HEK293 (cell line): Measurements from ENCODE around the gene ZSCAN25.
"Not testable (repeated sequence)": the region's sequence is repeated elsewhere in the genome, so short reads cannot be mapped to it uniquely, and the experiment has no call there.

Experiments used
- CTCF ChIA-PET: fragments of 350-600 bp; formaldehyde crosslinking; extraction: SDS; loops from one replicate; lab custom pipeline; 2021; ENCODE audit warnings: antibody characterized with exemption; lab: Yijun Ruan, JAX
- POLR2A ChIA-PET: fragments of 300-600 bp; formaldehyde crosslinking; extraction: SDS; loops from one replicate; lab custom pipeline; 2020; ENCODE audit warnings: antibody characterized with exemption, inconsistent platforms; lab: Yijun Ruan, JAX
- H3K27ac ChIP-seq: fragments of 200-500 bp; sonication (Bioruptor generic); 2 replicates; pipeline ENCODE4 v1.5.1; 2014; ENCODE audit warnings: low read depth, low read length, control low read depth, inconsistent platforms; ENCODE audit errors: extremely low read depth
- H3K36me3 ChIP-seq, 2 experiments: fragments of 200-500 bp in 1 of 2; sonication (Bioruptor generic) in 1 of 2; 1 replicate in 1 of 2; 2 replicates in 1 of 2; pipeline ENCODE4 v1.5.1; 2014 to 2017; ENCODE audit warnings: inconsistent platforms in 2 of 2, low read length in 2 of 2; ENCODE audit not compliant: control insufficient read depth in 2 of 2, insufficient read depth in 1 of 2
- H3K4me1 ChIP-seq: fragments of 200-500 bp; sonication (Bioruptor generic); 2 replicates; pipeline ENCODE4 v1.5.1; 2014; ENCODE audit warnings: mild to moderate bottlenecking, low read length, inconsistent platforms; ENCODE audit not compliant: control insufficient read depth, insufficient read depth
- H3K4me3 ChIP-seq: 2 replicates; pipeline ENCODE4 v1.5.1; 2011; ENCODE audit warnings: low read depth, mild to moderate bottlenecking, control low read depth, low read length, moderate library complexity
- H3K9me3 ChIP-seq: fragments of 200-500 bp; sonication (Bioruptor generic); 2 replicates; pipeline ENCODE4 v1.5.1; 2014; ENCODE audit warnings: low read depth, low read length, inconsistent platforms; ENCODE audit not compliant: control insufficient read depth, insufficient read depth
- ATF2 ChIP-seq: fragments of 450-650 bp; formaldehyde crosslinking; IDR thresholded peaks from 2 replicates; pipeline ENCODE4 v1.5.1; 2016; ENCODE audit warnings: missing biosample characterization, missing genetic modification characterization, low read depth
- CTCF ChIP-seq: fragments of 450-650 bp; formaldehyde crosslinking; IDR thresholded peaks from 2 replicates; pipeline ENCODE4 v1.5.1; 2016; ENCODE audit warnings: missing biosample characterization, missing genetic modification characterization
- FEZF1 ChIP-seq: fragments of 450-650 bp; formaldehyde crosslinking; IDR thresholded peaks from 2 replicates; pipeline ENCODE4 v1.5.1; 2016; ENCODE audit warnings: missing biosample characterization, missing genetic modification characterization
- KLF1 ChIP-seq: fragments of 450-650 bp; formaldehyde crosslinking; IDR thresholded peaks from 2 replicates; pipeline ENCODE4 v1.5.1; 2016; ENCODE audit warnings: missing biosample characterization, missing genetic modification characterization
- SCRT1 ChIP-seq: fragments of 450-650 bp; formaldehyde crosslinking; IDR thresholded peaks from 2 replicates; pipeline ENCODE4 v1.5.1; 2016; ENCODE audit warnings: missing biosample characterization, missing genetic modification characterization, borderline replicate concordance
- SCRT2 ChIP-seq: fragments of 450-650 bp; formaldehyde crosslinking; IDR thresholded peaks from 2 replicates; pipeline ENCODE4 v1.5.1; 2016; ENCODE audit warnings: missing biosample characterization, missing genetic modification characterization
- ZNF266 ChIP-seq: fragments of 450-650 bp; formaldehyde crosslinking; IDR thresholded peaks from 2 replicates; pipeline ENCODE4 v1.5.1; 2016; ENCODE audit warnings: missing biosample characterization, missing genetic modification characterization, low read depth
- ZNF292 ChIP-seq: fragments of 450-650 bp; formaldehyde crosslinking; IDR thresholded peaks from 2 replicates; pipeline ENCODE4 v1.5.1; 2016; ENCODE audit warnings: low read depth, missing biosample characterization, missing genetic modification characterization, borderline replicate concordance
- ZNF404 ChIP-seq: fragments of 450-650 bp; formaldehyde crosslinking; IDR thresholded peaks from 2 replicates; pipeline ENCODE4 v1.5.1; 2017; ENCODE audit warnings: missing biosample characterization, missing genetic modification characterization
- ZNF426 ChIP-seq: fragments of 450-650 bp; formaldehyde crosslinking; IDR thresholded peaks from 2 replicates; pipeline ENCODE4 v1.5.1; 2017; ENCODE audit warnings: missing biosample characterization, missing genetic modification characterization, mild to moderate bottlenecking, inconsistent platforms, moderate library complexity
- ZNF596 ChIP-seq: fragments of 450-650 bp; IDR thresholded peaks from 2 replicates; pipeline ENCODE4 v1.5.0; 2018; ENCODE audit warnings: missing biosample characterization, mild to moderate bottlenecking, missing genetic modification characterization, moderate library complexity
- ZNF624 ChIP-seq: fragments of 450-650 bp; formaldehyde crosslinking; IDR thresholded peaks from 2 replicates; pipeline ENCODE4 v1.5.1; 2017; ENCODE audit warnings: missing biosample characterization, missing genetic modification characterization
- ZNF658 ChIP-seq: fragments of 450-650 bp; formaldehyde crosslinking; IDR thresholded peaks from 2 replicates; pipeline ENCODE4; 2016; ENCODE audit warnings: missing biosample characterization, missing genetic modification characterization
- ZNF747 ChIP-seq: fragments of 450-650 bp; formaldehyde crosslinking; IDR thresholded peaks from 2 replicates; pipeline ENCODE4 v1.5.1; 2016; ENCODE audit warnings: missing biosample characterization, missing genetic modification characterization
- ZNF768 ChIP-seq: fragments of 450-650 bp; formaldehyde crosslinking; IDR thresholded peaks from 2 replicates; pipeline ENCODE4 v1.5.1; 2018; ENCODE audit warnings: missing biosample characterization, mild to moderate bottlenecking, missing genetic modification characterization

Gene ZSCAN25

GRCh38 chr7:99653269-99653668 is 36.5 kb downstream of the ZSCAN25 start (continued):
- TF ChIP-seq ZNF426 (tag by site-specific recombination) (peak; percentile 69), ZNF266 (peak; percentile 45; the same call in 1 of the 2 replicates), ZNF404 (tag by site-specific recombination) (0 out of 2 replicates have a peak, but pooled peaks have one; percentile 5)

- TF ChIP-seq CTCF (tag by site-specific recombination), result no peak
- no peak for TF ChIP-seq ZNF768
- no peak for TF ChIP-seq ZNF658 (tag by site-specific recombination)
- no peak for TF ChIP-seq ZNF596 (tag by site-specific recombination)
- no peak for TF ChIP-seq FEZF1
- TF ChIP-seq ZNF624 (tag by site-specific recombination), result no peak
- TF ChIP-seq ZNF747 (tag by site-specific recombination), result no peak
These were observed 37.0 kb downstream of the ZSCAN25 start for GRCh38 chr7:99653754-99654153.

GRCh38 chr7:99654626-99655025 is 37.9 kb downstream of the ZSCAN25 start:
- POLR2A ChIA-PET, H3K36me3 ChIP-seq, H3K9me3 ChIP-seq, H3K4me3 ChIP-seq, H3K4me1 ChIP-seq, CTCF ChIA-PET, H3K27ac ChIP-seq: not testable (repeated sequence)
- TF ChIP-seq SCRT2 (tag by site-specific recombination), result peak; percentile 84
- TF ChIP-seq SCRT1, result peak; percentile 79

More at GRCh38 chr7:99653754-99654153, 37.0 kb downstream of the ZSCAN25 start:
- ChIA-PET CTCF (no interaction called here), POLR2A (no interaction called here)
- Histone ChIP-seq H3K9me3 (no peaks in the 10 kb centered on the region), H3K4me3 (no peak overlapping the region), H3K36me3 (no peaks in the 10 kb centered on the region), H3K4me1 (no peaks in the 10 kb centered on the region), H3K27ac (no peak overlapping the region)

GRCh38 chr7:99657879-99658278 is 41.1 kb downstream of the ZSCAN25 start:
- H3K36me3 ChIP-seq, result peaks cover 0 to 19% of the 10 kb centered on the region in 2 experiments; a peak in 1 of 3 replicates
- POLR2A ChIA-PET, H3K27ac ChIP-seq, H3K4me3 ChIP-seq, H3K9me3 ChIP-seq, H3K4me1 ChIP-seq: not testable (repeated sequence)
- CTCF ChIA-PET, result interaction anchor here (0.7 kb wide), 1 partner anchor 1537 kb away, joined by 4 read pairs; no protein-coding TSS in a partner anchor

- Histone ChIP-seq H3K4me3 (no peak overlapping the region), H3K9me3 (no peaks in the 10 kb centered on the region), H3K4me1 (no peaks in the 10 kb centered on the region), H3K27ac (no peak overlapping the region), H3K36me3 (peaks cover 0 to 37% of the 10 kb centered on the region in 2 experiments; a peak in 1 of 3 replicates)
- CTCF ChIA-PET, result no interaction called here
- no peak for TF ChIP-seq ATF2 (tag by site-specific recombination)
- no peak for TF ChIP-seq KLF1 (tag by site-specific recombination)
- TF ChIP-seq ZNF596 (tag by site-specific recombination), result no peak
- TF ChIP-seq ZNF292, result no peak
- POLR2A ChIA-PET, result no interaction called here
These were observed 48.7 kb downstream of the ZSCAN25 start for GRCh38 chr7:99665312-99666012.
